Activated CD4-positive, alpha-beta T cell treated with anti-CD3 and anti-CD28 coated beads, Interleukin-2, amount 50 U/mL, for 24 hours (primary cell): Measurements from ENCODE around the gene CDC42EP1.
"Not testable (repeated sequence)": the region's sequence is repeated elsewhere in the genome, so short reads cannot be mapped to it uniquely, and the experiment has no call there.

Source experiments
- DNase-seq, 2 donors: peaks; one replicate each; pipeline ENCODE4 v3.0.0-alpha.2; 2020; ENCODE audit warnings: low read depth in 1 of 2, low spot score in 1 of 2

Gene CDC42EP1

DNA sequence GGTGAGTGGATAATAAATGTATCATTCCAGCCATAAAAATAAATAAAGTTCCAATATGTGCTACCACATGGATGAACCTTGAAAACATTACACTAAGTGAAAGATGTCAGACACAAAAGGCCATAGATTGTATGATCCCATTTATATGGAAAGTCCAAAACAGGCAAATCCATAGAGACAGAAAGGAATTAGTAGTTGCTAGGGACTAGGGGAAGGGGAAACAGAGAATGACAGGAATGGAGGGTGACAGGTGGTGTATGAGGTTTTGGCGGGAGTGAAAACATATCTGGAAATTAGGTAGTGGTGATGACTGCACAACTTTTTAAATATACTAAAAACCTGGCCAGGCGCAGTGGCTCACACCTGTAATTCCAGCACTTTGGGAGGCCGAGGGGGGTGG is 25.8 kb upstream of the CDC42EP1 start:
- DNase-seq, result no peak

- DNase-seq, result no peak
Observed at GRCh38 chr22:37535159-37535558, 25.1 kb upstream of the CDC42EP1 start.

DNA sequence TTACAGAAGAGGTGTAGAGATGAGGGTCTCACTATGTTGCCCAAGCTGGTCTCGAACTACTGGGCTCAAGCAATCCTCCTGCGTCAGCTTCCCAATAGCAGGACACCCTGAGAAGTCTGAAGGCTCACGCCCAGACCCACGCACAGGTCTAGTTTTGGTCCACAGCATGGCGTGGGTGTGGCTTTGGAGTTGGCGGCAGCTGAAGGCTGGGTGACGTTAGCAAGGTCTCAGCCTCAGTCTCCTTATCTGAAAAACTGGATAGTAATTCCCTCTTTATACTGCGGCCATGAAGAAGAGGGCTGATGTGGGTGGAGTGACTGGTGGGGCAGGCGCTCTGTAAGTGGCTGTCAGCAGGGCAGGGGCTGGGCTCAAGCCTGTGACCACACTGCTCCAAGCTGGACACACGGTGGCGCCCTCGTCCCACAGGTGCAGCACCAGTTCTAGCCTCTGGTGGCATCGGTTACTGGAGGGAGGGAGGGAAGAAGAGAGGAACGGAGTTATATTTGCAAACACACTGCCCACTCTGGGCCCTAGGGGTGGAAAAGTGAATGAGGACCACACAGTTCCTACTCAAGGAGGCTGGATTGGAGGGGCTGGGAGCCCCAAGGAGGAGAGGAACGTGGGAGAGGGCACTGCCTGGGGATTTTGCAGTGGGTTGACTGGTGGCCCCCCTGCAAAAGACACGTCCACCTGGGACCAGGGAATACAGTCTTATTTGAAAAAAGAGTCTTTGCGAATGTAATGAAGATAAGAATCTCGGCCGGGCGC is 21.5 kb upstream of the CDC42EP1 start:
- DNase-seq, result peak; percentile 83 to 87

GRCh38 chr22:37539790-37540189 is 20.5 kb upstream of the CDC42EP1 start:
- DNase-seq, result not testable (repeated sequence)

GRCh38 chr22:37542416-37542815 is 17.9 kb upstream of the CDC42EP1 start:
- DNase-seq, result not testable (repeated sequence)

DNA sequence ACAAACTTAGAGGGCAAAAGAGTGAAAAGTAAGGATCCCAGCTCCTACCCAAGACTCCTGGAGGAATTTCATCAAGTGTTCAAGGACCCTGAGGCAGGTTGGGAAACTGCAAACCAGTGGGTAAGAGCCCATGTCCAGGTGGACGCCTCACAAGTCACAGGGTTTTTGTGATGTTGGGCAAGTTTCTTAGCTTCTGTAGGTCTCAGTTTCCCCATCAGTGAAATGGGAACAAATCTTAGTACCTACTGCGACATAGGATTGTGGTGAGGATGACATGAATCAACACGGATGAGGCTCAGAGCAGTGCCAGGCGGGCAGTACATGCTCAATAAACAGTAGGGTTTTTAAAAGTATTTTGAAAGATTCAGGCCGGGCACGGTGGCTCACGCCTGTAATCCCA is 17.3 kb upstream of the CDC42EP1 start:
- DNase-seq, result no peak

GRCh38 chr22:37544955-37545702 is 15.2 kb upstream of the CDC42EP1 start:
- peak in 1 of 2 donors; percentile 27 for DNase-seq

GRCh38 chr22:37545703-37546436 is 14.4 kb upstream of the CDC42EP1 start:
- no peak for DNase-seq

DNA sequence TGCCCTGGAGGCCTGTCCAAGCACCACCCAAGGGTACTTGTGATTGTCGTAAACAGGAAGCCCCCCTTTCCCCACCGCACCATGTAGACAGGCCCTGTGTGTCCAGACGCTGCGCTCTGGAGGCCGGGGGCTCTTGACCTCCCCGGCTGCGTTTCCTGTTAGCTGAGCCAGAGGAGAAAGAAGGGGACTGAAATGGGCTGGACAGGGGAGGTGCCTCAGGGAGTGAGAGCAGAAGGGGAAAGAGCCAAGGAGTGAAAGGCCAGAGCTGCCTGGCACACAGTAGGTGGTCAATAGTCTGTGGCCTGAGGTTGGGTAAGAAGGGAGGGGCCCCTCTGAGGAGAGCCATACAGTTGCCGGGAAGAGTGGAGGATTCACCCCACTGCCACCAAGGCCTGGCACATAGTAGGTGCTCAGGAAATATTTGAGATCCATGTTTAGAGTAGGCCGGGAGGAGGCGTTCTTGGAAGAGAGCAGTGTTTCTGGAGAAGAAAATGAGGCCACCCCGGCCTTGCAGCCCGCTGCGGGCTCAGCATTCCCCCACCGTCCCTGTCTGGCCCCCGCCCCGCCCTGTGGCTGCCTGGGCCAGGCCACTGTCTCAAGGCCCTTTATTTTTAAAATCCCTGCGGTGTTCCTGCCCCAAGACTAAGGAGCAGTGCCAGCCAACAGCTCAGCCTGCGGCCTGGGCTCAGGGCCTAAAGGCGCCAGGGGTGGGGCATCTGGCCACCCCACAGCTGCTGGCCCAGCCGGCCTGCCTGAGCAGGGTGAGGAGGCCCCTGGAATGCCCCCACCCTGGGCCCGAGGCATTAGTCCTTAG is 13.6 kb upstream of the CDC42EP1 start:
- no peak for DNase-seq

GRCh38 chr22:37547251-37547741 is 13.0 kb upstream of the CDC42EP1 start:
- DNase-seq, result no peak

GRCh38 chr22:37549704-37550059 is 10.6 kb upstream of the CDC42EP1 start:
- DNase-seq, result no peak

DNA sequence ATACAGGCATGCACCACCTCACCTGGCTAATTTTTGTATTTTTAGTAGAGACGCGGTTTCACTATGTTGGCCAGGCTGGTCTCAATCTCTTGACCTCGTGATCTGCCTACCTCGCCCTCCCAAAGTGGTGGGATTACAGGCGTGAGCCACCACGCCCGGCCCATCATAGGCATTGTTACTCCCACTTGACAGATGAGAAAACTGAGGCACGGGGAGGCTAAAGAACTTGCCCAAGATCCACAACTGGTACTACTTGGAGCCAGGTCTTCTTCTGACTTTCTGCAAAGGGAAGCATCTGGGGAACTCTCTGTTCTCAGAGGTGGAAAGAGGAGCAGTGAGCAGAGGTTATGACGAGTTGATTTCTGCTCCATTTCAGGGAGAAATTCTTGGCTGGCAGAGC is 9.4 kb upstream of the CDC42EP1 start:
- DNase-seq, result not testable (repeated sequence)

- DNase-seq, result no peak
Observed at GRCh38 chr22:37551981-37552380, 8.3 kb upstream of the CDC42EP1 start.

DNA sequence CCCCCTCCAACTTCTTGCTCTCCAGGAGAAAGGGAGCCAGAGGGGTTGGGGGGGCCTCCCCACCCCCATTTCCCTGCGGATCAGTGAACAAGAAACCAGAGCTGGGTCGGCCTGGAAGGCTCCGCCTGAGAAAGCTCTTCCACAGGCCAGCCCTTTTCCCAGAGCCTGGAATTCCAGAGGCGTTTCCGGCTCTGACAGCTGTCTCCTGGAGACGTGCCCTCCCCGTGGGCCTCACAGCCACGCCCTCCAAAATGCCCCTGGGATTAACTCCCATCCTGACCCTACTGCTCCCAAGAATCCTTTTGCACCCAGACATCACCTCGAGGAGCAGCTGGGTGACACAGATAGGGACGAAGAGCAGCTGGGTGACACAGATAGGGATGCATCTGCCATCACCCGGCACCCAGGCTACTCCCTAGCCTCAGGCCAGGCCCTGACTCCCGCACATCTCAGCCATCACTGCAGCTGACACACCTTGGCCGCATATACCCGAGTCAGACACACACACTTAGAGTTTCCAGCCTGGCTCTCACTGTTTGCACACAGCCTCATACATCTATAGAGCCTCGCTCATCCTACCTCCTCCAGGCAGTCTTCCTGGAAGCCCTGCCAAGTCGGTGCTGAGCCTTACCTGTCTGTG is 7.6 kb upstream of the CDC42EP1 start:
- no peak for DNase-seq

- DNase-seq, result no peak
Observed at GRCh38 chr22:37553725-37554124, 6.6 kb upstream of the CDC42EP1 start.

DNA sequence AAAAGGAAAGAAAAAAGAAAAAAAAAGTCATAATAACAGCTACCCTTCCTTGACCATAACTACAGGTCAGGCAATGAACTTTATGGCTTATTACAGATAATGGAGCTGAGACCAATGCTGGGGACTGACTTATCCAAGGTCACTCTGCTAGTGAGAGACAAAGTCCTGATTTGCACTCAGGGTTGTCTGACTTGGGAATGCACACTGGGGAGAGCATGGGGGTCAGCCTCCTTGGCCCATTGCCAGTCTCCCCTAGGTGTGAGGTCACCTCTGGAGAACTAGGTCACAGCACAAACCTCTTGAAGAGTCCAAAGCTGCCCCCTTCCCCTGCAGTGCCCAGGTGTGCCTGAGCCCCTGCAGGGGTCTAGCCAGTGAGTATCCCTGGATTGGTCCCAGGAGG is 5.3 kb upstream of the CDC42EP1 start:
- no peak for DNase-seq

DNA sequence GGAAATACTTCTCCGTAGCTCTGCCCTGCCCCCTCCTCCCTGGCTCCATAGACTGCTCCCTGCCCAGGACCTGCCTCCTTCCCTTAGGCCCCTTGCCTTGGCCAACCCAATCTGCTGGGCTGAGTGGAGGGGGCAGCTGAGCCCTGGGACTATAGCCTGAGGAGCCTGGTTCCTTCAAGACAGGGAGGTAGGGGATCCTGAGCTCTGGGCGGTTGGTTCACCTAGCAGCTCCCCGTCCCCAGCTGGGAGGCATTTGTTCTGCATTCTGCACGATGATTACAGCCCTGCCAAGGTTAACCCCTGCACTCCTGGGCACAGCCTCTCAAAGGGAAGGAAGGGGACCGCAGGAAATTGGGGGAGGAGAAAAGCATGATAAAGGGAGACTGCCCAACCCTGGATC is 3.6 kb upstream of the CDC42EP1 start:
- no peak for DNase-seq

- no peak for DNase-seq
Observed at GRCh38 chr22:37557321-37558001, 2.8 kb upstream of the CDC42EP1 start.

GRCh38 chr22:37558815-37559214 is 1.5 kb upstream of the CDC42EP1 start:
- no peak for DNase-seq

DNA sequence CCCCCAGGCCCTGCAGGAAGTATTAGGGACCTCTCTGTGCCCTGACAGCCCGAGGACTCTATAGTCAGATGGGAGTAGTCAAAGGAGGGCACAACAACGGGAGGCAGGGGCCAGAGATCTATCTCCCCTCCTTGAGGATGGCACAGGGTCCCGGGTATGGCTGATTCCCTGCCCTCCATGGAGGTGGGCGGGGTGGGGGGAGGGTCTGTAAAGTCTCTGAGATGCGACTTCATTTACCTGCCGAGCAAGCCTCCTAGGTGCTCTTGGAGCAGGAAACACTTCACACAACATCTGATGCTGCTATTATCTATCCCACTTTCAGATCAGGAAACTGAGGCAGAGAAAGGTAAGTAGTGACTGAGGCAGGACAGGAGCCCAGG is 769 bp upstream of the CDC42EP1 start:
- DNase-seq, result no peak
